Measurements from ENCODE around the gene TRPV2.

DNA sequence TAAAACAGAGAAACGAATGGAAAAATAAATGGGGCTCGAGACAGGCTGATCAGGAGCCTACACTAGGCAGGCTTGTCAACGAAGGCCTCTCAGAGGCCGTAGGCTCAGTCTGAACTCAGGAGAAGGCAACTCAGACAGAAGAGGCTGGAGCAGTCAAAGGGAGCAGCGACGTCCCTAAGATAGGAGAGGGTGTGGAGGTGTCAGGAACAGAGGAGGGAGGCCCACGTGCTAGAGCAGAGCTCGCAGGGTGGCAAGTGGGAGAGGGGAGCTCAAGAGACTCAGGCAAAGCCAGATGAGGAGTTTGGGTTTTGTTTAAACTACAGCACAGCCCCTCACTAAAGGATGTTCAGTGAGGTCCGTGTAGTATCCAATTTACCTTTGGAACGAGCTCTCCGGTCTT, 43.9 kb downstream of the TRPV2 start:
- TF ChIP-seq, protein P1, sequence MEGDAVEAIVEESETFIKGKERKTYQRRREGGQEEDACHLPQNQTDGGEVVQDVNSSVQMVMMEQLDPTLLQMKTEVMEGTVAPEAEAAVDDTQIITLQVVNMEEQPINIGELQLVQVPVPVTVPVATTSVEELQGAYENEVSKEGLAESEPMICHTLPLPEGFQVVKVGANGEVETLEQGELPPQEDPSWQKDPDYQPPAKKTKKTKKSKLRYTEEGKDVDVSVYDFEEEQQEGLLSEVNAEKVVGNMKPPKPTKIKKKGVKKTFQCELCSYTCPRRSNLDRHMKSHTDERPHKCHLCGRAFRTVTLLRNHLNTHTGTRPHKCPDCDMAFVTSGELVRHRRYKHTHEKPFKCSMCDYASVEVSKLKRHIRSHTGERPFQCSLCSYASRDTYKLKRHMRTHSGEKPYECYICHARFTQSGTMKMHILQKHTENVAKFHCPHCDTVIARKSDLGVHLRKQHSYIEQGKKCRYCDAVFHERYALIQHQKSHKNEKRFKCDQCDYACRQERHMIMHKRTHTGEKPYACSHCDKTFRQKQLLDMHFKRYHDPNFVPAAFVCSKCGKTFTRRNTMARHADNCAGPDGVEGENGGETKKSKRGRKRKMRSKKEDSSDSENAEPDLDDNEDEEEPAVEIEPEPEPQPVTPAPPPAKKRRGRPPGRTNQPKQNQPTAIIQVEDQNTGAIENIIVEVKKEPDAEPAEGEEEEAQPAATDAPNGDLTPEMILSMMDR (IDR thresholded peaks at IDR 0.05; ENCODE audit: low read depth, low read length): no peak
- TF ChIP-seq POLR2A (IDR thresholded peaks at IDR 0.05; ENCODE audit: extremely low read depth, insufficient read length): no peak
- no peak for TF ChIP-seq MYC (IDR thresholded peaks at IDR 0.05; ENCODE audit: low read depth, low read length)
- TF ChIP-seq MAX (IDR thresholded peaks at IDR 0.05; ENCODE audit: low read depth, low read length): no peak

Measured in NB4 (cell line).